Activated CD8-positive, alpha-beta memory T cell treated with anti-CD3 and anti-CD28 coated beads, Interleukin-2, amount 50 U/mL, for 48 hours (primary cell): ENCODE results near the gene ZNRF3.
"Not testable (repeated sequence)": the region's sequence is repeated elsewhere in the genome, so short reads cannot be mapped to it uniquely, and the experiment has no call there.

Experiments
- DNase-seq: peaks from one replicate; pipeline ENCODE4 v3.0.0-alpha.2; 2020

ZNRF3 gene

DNA sequence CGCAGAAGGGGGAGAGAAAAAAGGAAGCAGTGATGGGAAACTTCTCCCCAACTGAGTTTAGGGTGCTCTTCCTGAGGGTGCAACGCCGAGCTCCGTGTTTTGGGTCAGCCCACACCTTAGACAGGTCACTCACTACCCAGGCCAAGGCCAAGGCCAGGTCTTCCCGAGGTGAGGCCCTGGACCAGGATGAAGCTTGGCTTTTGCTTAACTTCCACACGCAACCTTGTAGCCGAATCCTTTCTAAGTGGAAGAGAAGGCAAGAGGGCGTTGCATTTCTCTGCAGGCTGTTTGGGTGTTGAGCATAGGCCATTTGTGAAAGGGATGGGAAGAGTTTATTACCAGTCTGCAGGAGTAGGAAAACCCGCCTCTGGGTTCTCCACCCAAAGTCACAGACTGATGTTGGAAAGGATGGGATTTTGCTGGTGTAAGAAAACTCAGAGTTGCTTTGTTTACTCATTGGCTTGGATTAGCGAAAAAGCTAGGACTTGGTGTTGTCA lies 191.0 kb downstream of the ZNRF3 start:
- DNase-seq: no peak

DNA sequence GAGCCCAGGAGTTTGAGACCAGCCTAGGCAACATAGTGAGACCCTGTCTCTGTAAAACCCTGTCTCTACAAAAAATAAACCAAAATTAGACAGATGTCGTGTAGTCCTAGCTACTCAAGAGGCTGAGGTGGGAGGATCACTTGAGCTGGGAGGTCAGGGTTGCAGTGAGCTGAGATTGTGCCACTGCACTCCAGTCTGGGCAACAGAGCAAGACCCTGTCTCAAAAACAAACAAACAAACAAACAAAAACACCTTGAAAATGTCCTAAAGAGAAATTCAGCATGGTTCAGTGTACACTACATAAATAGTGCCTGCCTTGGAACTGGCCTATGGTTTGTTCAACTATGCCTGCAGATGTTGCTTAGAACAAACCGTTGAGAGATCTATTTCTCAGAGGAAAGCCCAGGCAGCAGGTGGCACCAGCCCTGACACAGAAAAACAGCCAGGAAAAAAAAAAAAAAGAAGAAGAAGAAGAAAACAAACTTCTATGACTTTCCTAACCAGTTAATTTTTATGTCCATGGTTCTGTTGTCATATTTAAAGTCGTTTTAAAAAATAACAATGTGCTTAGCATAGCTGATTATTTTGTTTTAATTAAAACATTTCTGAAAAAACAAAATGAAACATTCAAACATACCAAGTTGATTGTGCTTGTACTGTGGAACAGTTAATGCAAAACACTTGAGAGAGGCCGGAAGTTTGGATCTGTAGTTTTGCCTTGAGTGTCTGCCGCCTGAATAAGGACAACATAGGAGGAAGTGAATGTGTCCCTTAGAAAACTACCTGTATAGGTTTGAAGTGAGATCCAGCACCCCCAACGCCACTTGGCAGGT lies 194.9 kb downstream of the ZNRF3 start:
- no peak for DNase-seq

- DNase-seq: no peak
Measured at GRCh38 chr22:29078869-29079207, 195.5 kb downstream of the ZNRF3 start.

DNA sequence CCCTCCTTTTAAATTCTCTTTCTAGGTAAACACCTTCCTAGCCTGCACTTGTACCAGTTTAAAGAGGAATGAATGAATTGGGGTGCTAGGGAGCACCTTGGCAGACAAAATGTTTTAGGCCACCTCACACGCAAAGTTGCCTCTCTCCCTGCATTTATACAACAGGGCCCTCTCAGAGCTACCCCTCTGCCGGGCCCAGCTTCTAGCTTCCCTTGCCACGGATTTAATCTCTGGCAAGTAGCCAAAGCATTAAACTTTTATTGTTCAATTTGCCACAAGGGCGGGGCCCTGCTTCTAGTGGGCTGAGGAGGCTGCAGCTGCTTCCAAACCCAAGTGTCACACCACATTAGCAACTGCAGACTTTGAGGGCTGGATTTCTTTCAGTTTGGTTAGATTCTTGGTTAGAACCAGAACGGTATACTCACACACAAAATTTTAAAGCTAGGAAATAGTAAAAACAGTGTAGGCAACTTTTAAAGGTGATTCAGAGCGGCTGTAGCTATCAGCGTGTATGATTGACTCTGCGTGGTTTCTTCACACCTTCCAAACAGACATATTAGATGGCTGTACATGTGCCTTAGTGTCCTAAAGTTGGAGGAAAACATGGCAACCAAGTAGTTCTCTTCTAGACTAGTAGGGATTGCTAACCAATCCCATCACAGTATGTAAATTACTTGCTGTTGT lies 196.0 kb downstream of the ZNRF3 start:
- no peak for DNase-seq

- no peak for DNase-seq
Measured at GRCh38 chr22:29080106-29080975, 197.0 kb downstream of the ZNRF3 start.

- no peak for DNase-seq
Measured at GRCh38 chr22:29081517-29082236, 198.3 kb downstream of the ZNRF3 start.

GRCh38 chr22:29082826-29083545 lies 199.6 kb downstream of the ZNRF3 start:
- DNase-seq: no peak

- not testable (repeated sequence) for DNase-seq
Measured at GRCh38 chr22:29083576-29083932, 200.2 kb downstream of the ZNRF3 start.

GRCh38 chr22:29083933-29084591 lies 200.7 kb downstream of the ZNRF3 start:
- no peak for DNase-seq

DNA sequence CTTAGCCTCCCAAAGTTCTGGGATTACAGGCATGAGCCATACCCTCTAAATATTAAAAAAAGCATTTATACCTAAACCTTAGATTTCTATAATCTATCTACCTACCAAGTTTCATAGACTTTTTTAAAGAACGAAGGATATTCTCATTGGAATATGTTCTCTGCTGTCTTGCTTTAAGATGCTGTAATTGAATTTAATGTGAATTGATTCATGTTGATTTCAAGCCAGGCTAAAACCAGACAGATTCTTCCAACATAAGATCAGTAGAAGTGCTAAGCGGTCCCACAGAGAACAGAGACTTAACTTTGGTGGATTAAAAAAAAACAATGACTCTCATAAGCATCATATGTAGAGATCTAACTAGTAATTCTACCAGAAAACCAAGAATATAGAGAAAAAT lies 203.6 kb downstream of the ZNRF3 start:
- no peak for DNase-seq

DNA sequence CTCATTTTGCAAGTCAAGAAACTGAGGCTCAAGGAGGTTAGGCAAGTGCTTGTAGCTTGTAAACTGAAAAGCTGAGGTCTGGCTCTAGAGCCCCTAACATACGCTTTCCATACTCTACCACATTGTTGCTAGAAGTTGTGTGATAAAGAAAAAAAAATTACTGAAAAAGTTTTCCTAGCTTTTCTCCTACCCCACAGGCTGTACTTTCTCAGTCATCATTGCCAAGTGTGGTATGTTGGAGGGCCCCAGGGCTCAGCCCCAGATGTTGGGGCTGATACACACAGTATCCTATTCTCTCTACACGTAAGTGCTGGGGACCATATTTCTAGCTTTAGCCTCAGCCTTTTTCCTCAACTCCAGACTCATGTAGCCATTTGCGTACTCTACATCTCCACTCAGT lies 205.4 kb downstream of the ZNRF3 start:
- DNase-seq: no peak

GRCh38 chr22:29089507-29089906 lies 206.1 kb downstream of the ZNRF3 start:
- DNase-seq: no peak

DNA sequence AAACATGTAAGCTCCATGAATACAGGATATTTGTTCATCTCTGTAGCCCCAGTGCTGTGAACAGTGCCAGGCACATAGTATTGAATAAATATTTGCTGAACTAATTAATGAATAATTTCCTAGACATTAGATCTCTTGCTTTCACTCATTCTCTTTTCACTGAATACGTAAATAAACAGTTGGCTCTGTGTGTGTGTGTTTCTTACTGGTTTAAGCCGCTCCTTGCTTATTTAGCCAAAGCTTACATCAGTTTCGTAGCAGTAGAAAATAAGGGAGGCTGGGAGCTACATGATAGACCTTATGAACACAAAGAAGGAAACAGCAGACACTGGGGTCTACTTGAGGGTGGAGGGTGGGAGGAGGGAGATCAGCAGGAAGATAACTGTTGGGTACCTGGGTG lies 206.7 kb downstream of the ZNRF3 start:
- no peak for DNase-seq

GRCh38 chr22:29092243-29092642 lies 208.9 kb downstream of the ZNRF3 start:
- no peak for DNase-seq

- no peak for DNase-seq
Measured at GRCh38 chr22:29093030-29093429, 209.7 kb downstream of the ZNRF3 start.

DNA sequence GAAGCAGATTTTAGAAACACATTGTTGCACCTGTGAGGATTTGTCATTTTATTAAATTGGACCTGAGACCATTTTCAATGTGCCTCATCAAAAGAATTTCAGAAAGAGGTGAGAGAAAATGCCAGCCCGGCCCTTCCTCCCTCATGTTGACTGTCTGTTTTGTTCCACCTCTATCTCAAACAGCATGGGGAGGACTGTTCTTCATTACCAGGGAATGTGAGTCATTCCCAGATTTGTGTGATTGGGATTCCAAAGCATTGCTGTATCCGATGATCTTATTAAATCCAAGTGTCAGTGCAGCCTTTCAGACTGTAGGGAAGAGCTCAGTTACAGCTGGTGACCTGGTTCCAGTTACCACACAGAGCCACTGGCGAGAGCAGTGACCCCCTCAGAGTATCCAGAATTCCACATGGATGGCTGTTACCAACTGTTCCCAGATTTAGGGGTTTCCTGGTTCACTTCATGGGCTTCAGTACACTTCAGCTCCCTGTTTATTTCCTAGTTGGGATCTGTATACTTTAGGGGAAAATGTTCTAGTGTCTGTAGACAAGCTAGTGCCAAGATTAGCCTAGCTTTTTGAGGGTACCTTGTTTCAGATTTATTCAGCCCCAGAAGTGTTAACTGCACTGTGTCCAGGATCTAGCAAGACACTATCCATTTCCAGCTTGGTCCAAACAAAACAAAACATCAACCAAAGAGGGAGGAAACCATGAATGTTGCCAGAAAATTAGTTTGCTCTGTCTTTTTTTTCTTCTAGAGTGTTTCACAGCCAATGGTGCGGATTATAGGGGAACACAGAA lies 210.3 kb downstream of the ZNRF3 start:
- no peak for DNase-seq

DNA sequence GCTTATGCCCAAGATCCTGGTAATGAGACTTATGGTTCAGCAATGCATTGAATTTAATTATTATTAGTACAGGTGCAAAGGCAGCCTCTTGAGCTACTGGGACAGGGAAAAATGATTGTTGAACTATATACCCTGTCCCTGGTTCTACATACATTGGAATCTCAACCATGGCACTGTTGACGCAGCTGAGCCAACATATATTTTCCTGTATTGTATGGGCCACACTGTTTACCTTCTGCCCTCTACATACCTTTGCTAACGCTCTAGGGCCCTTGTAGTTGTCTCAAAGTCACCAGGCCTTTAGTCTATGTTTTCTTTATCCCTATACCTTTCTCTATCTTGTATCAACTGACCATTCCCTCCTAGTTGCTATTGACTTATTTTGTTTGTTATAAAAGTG lies 212.1 kb downstream of the ZNRF3 start:
- DNase-seq: no peak

DNA sequence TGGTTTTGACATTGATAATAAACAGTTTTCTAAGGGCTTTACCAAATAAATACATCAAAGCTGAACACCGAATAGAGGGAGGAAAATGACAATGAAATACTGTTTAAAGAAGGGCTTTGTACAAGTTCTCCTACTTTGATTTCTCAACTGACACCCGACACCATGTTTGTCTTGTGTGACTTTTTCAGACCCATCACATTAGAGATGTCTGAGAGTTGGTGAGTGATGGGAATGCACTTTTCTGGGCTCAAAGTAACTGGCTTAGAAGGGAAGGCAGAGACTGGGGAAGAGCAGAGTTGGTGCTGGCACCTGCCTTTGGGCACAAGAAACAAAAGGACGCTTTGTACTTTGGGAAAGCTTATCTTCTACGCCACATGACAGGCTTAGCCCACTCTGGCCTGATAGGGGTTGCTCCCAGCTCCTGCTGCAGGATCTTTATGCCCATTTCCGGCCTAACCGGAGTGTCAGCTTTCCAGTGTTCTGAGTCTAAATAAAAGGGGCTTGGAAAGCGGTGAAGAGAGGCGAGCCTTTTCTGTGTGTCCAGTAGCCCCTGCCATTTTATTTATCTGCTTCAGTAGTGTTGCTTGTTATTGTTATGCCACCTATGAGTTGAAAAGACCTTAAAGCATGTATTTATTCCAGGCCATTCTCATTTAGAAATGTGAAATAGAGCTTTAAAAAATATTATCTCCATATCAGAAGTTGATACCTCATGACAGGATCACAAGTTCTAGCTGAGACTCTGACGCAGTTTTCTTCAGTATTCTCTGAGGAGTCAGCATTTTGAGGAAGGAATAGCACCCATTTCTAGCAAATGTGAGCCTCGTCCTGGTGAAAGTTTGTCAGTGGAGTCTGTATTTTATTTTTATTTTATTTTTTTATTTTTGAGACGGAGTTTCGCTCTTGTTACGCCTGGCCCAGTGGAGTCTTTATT lies 213.6 kb downstream of the ZNRF3 start:
- no peak for DNase-seq

- no peak for DNase-seq
Measured at GRCh38 chr22:29098296-29098695, 214.9 kb downstream of the ZNRF3 start.

- DNase-seq: no peak
Measured at GRCh38 chr22:29102300-29102699, 218.9 kb downstream of the ZNRF3 start.
